H1 (cell line): ENCODE measurements around the gene GPR18. TPM values are rescaled to one million over a fixed set of nuclear protein-coding genes. Genes with fewer than 3 reads are reported as not detected.

Source experiments
- CTCF ChIA-PET: fragments of 300-600 bp; sonication (Branson Sonifier 250); formaldehyde crosslinking; loops from one replicate; lab custom pipeline; 2021; ENCODE audit not compliant: partially characterized antibody; lab: Charles Lee
- POLR2A ChIA-PET: fragments of 300-600 bp; sonication (Branson Sonifier 250); formaldehyde crosslinking; loops from one replicate; lab custom pipeline; 2021; ENCODE audit warnings: inconsistent platforms; ENCODE audit not compliant: partially characterized antibody; lab: Charles Lee
- DNase-seq, 2 experiments: peaks; one replicate each; pipeline versions ENCODE4 v3.0.0 to v3.0.0-alpha.2; 2010 to 2022; ENCODE audit warnings: low spot score in 2 of 2, low read depth in 1 of 2, mixed read lengths in 1 of 2
- FAIRE-seq: peaks from 2 replicates; lab custom pipeline; 2011; peaks lifted over from hg19 to GRCh38; lab: Jason Lieb, UNC
- H2AFZ ChIP-seq: 2 replicates; pipeline ENCODE4 v1.8.1; 2012; ENCODE audit warnings: low read length, inconsistent platforms
- H2AK5ac ChIP-seq: 2 replicates; pipeline ENCODE4 v1.6.1; 2013; ENCODE audit warnings: low read depth, low read length
- H2BK120ac ChIP-seq: replicated peaks from 2 replicates; pipeline ENCODE3; 2013; ENCODE audit warnings: low read depth, low read length, inconsistent platforms
- H2BK12ac ChIP-seq: 2 replicates; pipeline ENCODE4 v1.6.1; 2013; ENCODE audit warnings: low read depth, low read length
- H2BK15ac ChIP-seq: 2 replicates; pipeline ENCODE4 v1.6.1; 2013; ENCODE audit warnings: low read length
- H2BK20ac ChIP-seq: 2 replicates; pipeline ENCODE4 v1.6.1; 2013; ENCODE audit warnings: low read length
- H2BK5ac ChIP-seq: 2 replicates; pipeline ENCODE4 v1.6.1; 2013; ENCODE audit warnings: low read depth, low read length
- H3K14ac ChIP-seq: 2 replicates; pipeline ENCODE4 v1.6.1; 2013; ENCODE audit warnings: inconsistent platforms; ENCODE audit not compliant: insufficient read length
- H3K18ac ChIP-seq: 2 replicates; pipeline ENCODE4 v1.6.1; 2013; ENCODE audit warnings: low read length; ENCODE audit errors: extremely low read depth
- H3K23ac ChIP-seq: 2 replicates; pipeline ENCODE4 v1.6.1; 2013; ENCODE audit warnings: inconsistent platforms; ENCODE audit not compliant: insufficient read length
- H3K23me2 ChIP-seq: 2 replicates; pipeline ENCODE4 v1.6.1; 2013; ENCODE audit warnings: low read depth, low read length
- H3K27ac ChIP-seq: 2 replicates; pipeline ENCODE4 v1.6.1; 2011; ENCODE audit warnings: low read depth, low read length, inconsistent platforms
- H3K27me3 ChIP-seq, 4 experiments: replicated peaks in 1 of 4; 1 replicate in 1 of 4; 2 replicates in 3 of 4; pipeline versions ENCODE4 v1.6.1 to v1.8.1; 2011 to 2013; ENCODE audit warnings: low read length in 3 of 4, mild to moderate bottlenecking in 3 of 4, inconsistent platforms in 2 of 4, mixed read lengths in 2 of 4, moderate library complexity in 1 of 4; ENCODE audit not compliant: control insufficient read depth in 3 of 4, insufficient read depth in 3 of 4; ENCODE audit errors: extremely low read depth in 1 of 4
- H3K36me3 ChIP-seq, 4 experiments: 2 replicates each; pipeline versions ENCODE4 v1.6.1 to v1.8.1; 2011 to 2013; ENCODE audit warnings: mild to moderate bottlenecking in 4 of 4, low read length in 3 of 4, moderate library complexity in 2 of 4, control low read depth in 1 of 4, inconsistent platforms in 1 of 4; ENCODE audit not compliant: insufficient read depth in 4 of 4, control insufficient read depth in 2 of 4
- H3K4ac ChIP-seq: replicated peaks from 2 replicates; pipeline ENCODE3; 2013; ENCODE audit warnings: low read length, low read depth, mixed read lengths, inconsistent platforms; ENCODE audit not compliant: insufficient read length
- H3K4me1 ChIP-seq, 4 experiments: replicated peaks in 1 of 4; 1 replicate in 1 of 4; 2 replicates in 3 of 4; pipeline versions ENCODE4 v1.6.1 to v1.8.1; 2011 to 2013; ENCODE audit warnings: low read length in 3 of 4, inconsistent platforms in 2 of 4, mixed read lengths in 1 of 4; ENCODE audit not compliant: insufficient read depth in 4 of 4, control insufficient read depth in 3 of 4
- H3K4me2 ChIP-seq, 2 experiments: 2 replicates each; pipeline versions ENCODE4 v1.6.1 to v1.8.1; 2011 to 2013; ENCODE audit warnings: low read depth in 2 of 2, low read length in 2 of 2, control low read depth in 1 of 2, inconsistent platforms in 1 of 2, mild to moderate bottlenecking in 1 of 2; ENCODE audit not compliant: insufficient read depth in 1 of 2
- H3K4me3 ChIP-seq, 4 experiments: fragments of 200-600, 300-600 bp in 1 of 4; sonication (generic), shearing (Covaris generic), sonication (Bioruptor Twin) in 1 of 4; 2 replicates each; pipeline versions ENCODE4 v1.5.1 to v1.8.1; 2011 to 2016; ENCODE audit warnings: low read length in 4 of 4, low read depth in 3 of 4, control low read depth in 2 of 4, inconsistent platforms in 2 of 4, mild to moderate bottlenecking in 2 of 4, mixed read lengths in 1 of 4, moderate library complexity in 1 of 4; ENCODE audit not compliant: insufficient read depth in 2 of 4; ENCODE audit errors: extremely low read depth in 1 of 4
- H3K56ac ChIP-seq: replicated peaks from 2 replicates; pipeline ENCODE3; 2013; ENCODE audit warnings: low read depth, mild to moderate bottlenecking, mixed read lengths, low read length, inconsistent platforms; ENCODE audit not compliant: insufficient read length
- H3K79me1 ChIP-seq: 2 replicates; pipeline ENCODE4 v1.6.1; 2013; ENCODE audit warnings: low read depth, low read length, control low read depth
- H3K79me2 ChIP-seq, 2 experiments: 2 replicates each; pipeline versions ENCODE4 v1.6.1 to v1.8.1; 2012 to 2013; ENCODE audit warnings: low read length in 2 of 2, mild to moderate bottlenecking in 2 of 2, inconsistent platforms in 1 of 2; ENCODE audit not compliant: insufficient read depth in 2 of 2, control insufficient read depth in 1 of 2
- H3K9ac ChIP-seq, 4 experiments: replicated peaks in 1 of 4; 1 replicate in 1 of 4; 2 replicates in 3 of 4; pipeline versions ENCODE4 v1.6.1 to v1.8.1; 2011 to 2013; ENCODE audit warnings: low read depth in 3 of 4, low read length in 3 of 4, control low read depth in 2 of 4, mild to moderate bottlenecking in 2 of 4, moderate library complexity in 2 of 4, inconsistent platforms in 1 of 4; ENCODE audit errors: extremely low read depth in 1 of 4
- H3K9me3 ChIP-seq, 2 experiments: 2 replicates each; pipeline versions ENCODE4 v1.6.1 to v1.8.1; 2012 to 2013; ENCODE audit warnings: mild to moderate bottlenecking in 2 of 2, moderate library complexity in 2 of 2, control low read depth in 1 of 2, inconsistent platforms in 1 of 2, low read depth in 1 of 2, low read length in 1 of 2, mixed read lengths in 1 of 2; ENCODE audit not compliant: insufficient read depth in 2 of 2
- H4K20me1 ChIP-seq, 2 experiments: replicated peaks in 1 of 2; 2 replicates each; pipeline versions ENCODE3 to v1.8.1; 2011 to 2013; ENCODE audit warnings: inconsistent platforms in 2 of 2, low read length in 2 of 2, mild to moderate bottlenecking in 1 of 2; ENCODE audit not compliant: insufficient read depth in 2 of 2, control insufficient read depth in 1 of 2
- H4K5ac ChIP-seq: 2 replicates; pipeline ENCODE4 v1.6.1; 2013; ENCODE audit warnings: low read length, low read depth, mixed read lengths, inconsistent platforms; ENCODE audit not compliant: insufficient read length
- H4K8ac ChIP-seq: 2 replicates; pipeline ENCODE4 v1.8.0; 2013; ENCODE audit warnings: mild to moderate bottlenecking, moderate library complexity, low read length, inconsistent platforms; ENCODE audit not compliant: insufficient read depth; ENCODE audit errors: extremely low read depth
- H4K91ac ChIP-seq: replicated peaks from 2 replicates; pipeline ENCODE3; 2013; ENCODE audit warnings: low read length, mixed read lengths, inconsistent platforms; ENCODE audit not compliant: insufficient read length
- KDM5A ChIP-seq: fragments of 200-600 bp; IDR thresholded peaks from 2 replicates; pipeline ENCODE4 v1.7.1; 2012; ENCODE audit warnings: mild to moderate bottlenecking, low read length, inconsistent platforms, mixed read lengths
- RNF2 ChIP-seq: fragments of 200-900, 300-1000 bp; sonication (generic); IDR thresholded peaks from 2 replicates; pipeline ENCODE4 v1.7.1; 2016; ENCODE audit warnings: borderline replicate concordance, low read depth, mild to moderate bottlenecking, antibody characterized with exemption, low read length; ENCODE audit not compliant: poor library complexity, severe bottlenecking; ENCODE audit errors: missing control alignments
- WGBS, 2 experiments: shearing (Covaris generic) in 1 of 2; methylation state at CpG; one replicate each; pipeline versions ENCODE4 v1.1.6 to v1.1.7; 2013 to 2015; ENCODE audit warnings: low lambda C conversion rate in 2 of 2, mixed read lengths in 2 of 2, inconsistent platforms in 1 of 2, low coverage in 1 of 2, missing lambda C conversion rate in 1 of 2; ENCODE audit not compliant: insufficient replicate concordance in 2 of 2, insufficient coverage in 1 of 2, insufficient read length in 1 of 2; ENCODE audit errors: extremely low coverage in 1 of 2, missing lambda C conversion rate in 1 of 2; 5-methylcytosine and 5-hydroxymethylcytosine counted together
- polyA plus RNA-seq, 7 experiments: library from polyadenylated mRNA; depleted of rRNA in 3 of 7; stranded (reverse) in 5 of 7; unstranded in 2 of 7; fragments of >200 nt in 5 of 7; fragments of 200-250 nt in 2 of 7; gene quantifications; 1 replicate in 5 of 7; 2 replicates in 1 of 7; 4 replicates in 1 of 7; pipeline versions ENCODE4 v1.2.1 to v1.2.3, GENCODE V29; 2011 to 2013; ENCODE audit warnings: missing spikeins in 2 of 7, mixed read lengths in 2 of 7
- total RNA-seq: library from RNA; stranded (reverse); fragmentation: NEBNext Ultra II Directional; extraction: Animal tissue kit (Norgen Biotek cat#: 25700); gene quantifications from 2 replicates; pipeline ENCODE4 v1.2.1, GENCODE V29; 2021

GPR18 gene
- total and polyA plus RNA-seq, 2 of the 8 experiments (the other 6 are each of a cell fraction or from before 2014, with no cell fraction given), result not detected

DNA sequence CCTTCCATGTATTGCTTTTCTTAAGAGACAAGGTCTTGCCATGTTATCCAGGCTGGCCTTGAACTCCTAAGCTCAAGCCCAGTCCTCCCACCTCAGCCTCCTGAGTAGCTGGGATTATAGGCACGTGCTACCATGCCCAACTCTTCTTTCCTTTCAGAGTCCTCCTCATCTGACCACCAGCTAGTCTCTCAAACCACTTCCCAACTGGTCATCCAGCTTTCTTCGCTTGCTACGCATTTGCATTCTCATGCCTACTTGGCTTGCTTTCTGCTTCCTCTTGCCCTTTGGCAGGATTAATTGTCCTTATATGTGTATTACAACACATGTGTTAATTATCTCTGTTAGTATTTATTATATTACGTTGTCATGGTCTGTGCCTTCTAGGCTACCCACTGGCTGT lies 6.3 kb downstream of the GPR18 start:
- no peaks in the 10 kb centered on the region; the same call in 1 of the 2 replicates for H3K79me1 ChIP-seq
- no peak overlapping the region for H2BK120ac ChIP-seq
- no peak overlapping the region for H4K5ac ChIP-seq
- no peak overlapping the region for H3K4me2 ChIP-seq
- no peak overlapping the region for H2BK12ac ChIP-seq
- no peak overlapping the region for H4K8ac ChIP-seq
- H3K9me3 ChIP-seq, result no peaks in the 10 kb centered on the region
- H3K79me2 ChIP-seq, result no peaks in the 10 kb centered on the region; a peak in 1 of 4 replicates
- no peak overlapping the region for H3K56ac ChIP-seq
- H3K23me2 ChIP-seq, result no peaks in the 10 kb centered on the region
- H2BK15ac ChIP-seq, result no peak overlapping the region
- no peak overlapping the region for H3K14ac ChIP-seq
- no peak overlapping the region for H3K4me3 ChIP-seq
- POLR2A ChIA-PET, result interaction anchor here (1.0 kb wide), 1 partner anchor 8 kb away, joined by 3 read pairs; no protein-coding TSS in a partner anchor
- H3K4me1 ChIP-seq, result peaks cover 0 to 4% (median 2%) of the 10 kb centered on the region in 4 experiments; a peak in 2 of 7 replicates
- H4K91ac ChIP-seq, result no peak overlapping the region
- H2BK20ac ChIP-seq, result no peak overlapping the region
- H2AK5ac ChIP-seq, result no peak overlapping the region
- no peak overlapping the region for H3K23ac ChIP-seq
- 0 out of 2 replicates have a peak overlapping the region, but pooled peaks have one; percentile 40 for H3K18ac ChIP-seq
- H3K4ac ChIP-seq, result no peak overlapping the region
- no peak overlapping the region for H2AFZ ChIP-seq
- H3K9ac ChIP-seq, result no peak overlapping the region
- peaks cover 0 to 6% of the 10 kb centered on the region in 2 experiments for H4K20me1 ChIP-seq
- 91% methylated on average over 4 of the region's 4 CpGs; no CpG with 5 or more reads in 1 of the 2 experiments for WGBS, 2 experiments
- H2BK5ac ChIP-seq, result no peak overlapping the region
- CTCF ChIA-PET, result interaction anchor here (0.8 to 1.5 kb wide), 5 partner anchors 14 to 184 kb away, joined by 3 to 5 read pairs (median 4); no protein-coding TSS in a partner anchor
- FAIRE-seq, result no peak
- DNase-seq, result no peak
- H3K36me3 ChIP-seq, result peaks cover 0 to 10% (median 2%) of the 10 kb centered on the region in 4 experiments; a peak in 2 of 8 replicates
- H3K27me3 ChIP-seq, result no peaks in the 10 kb centered on the region
- H3K27ac ChIP-seq, result no peak overlapping the region
- TF ChIP-seq RNF2, result no peak
- no peak for TF ChIP-seq KDM5A
